OCI-LY7 (cell line): Measurements from ENCODE around the gene ELP4. TPM values are rescaled to one million over a fixed set of nuclear protein-coding genes. Genes with fewer than 3 reads are reported as not detected.

Experiments used
- BruUV-seq: library from RNA; stranded (reverse); fragments of 400-500 nt; replicated peaks from 2 replicates; lab custom pipeline; 2021; lab: Mats Ljungman, UMichigan
- CTCF ChIA-PET: fragments of 300-600 bp; sonication (Branson Sonifier 250); formaldehyde crosslinking; loops from one replicate; lab custom pipeline; 2022; ENCODE audit warnings: antibody characterized with exemption; ENCODE audit not compliant: unreplicated experiment; lab: Charles Lee
- POLR2A ChIA-PET: fragments of 300-600 bp; sonication (Branson Sonifier 250); formaldehyde crosslinking; loops from one replicate; lab custom pipeline; 2022; ENCODE audit warnings: antibody characterized with exemption; lab: Charles Lee
- DNase-seq: peaks from one replicate; pipeline ENCODE4 v3.0.0-alpha.2; 2015; ENCODE audit warnings: low spot score
- H2AFZ ChIP-seq: fragments of 200-600 bp; sonication (generic), shearing (Covaris generic); 2 replicates; pipeline ENCODE4 v1.6.1; 2014; ENCODE audit warnings: mild to moderate bottlenecking, antibody characterized with exemption, low read length, moderate library complexity
- H3K27ac ChIP-seq: fragments of 200-600 bp; sonication (generic); 2 replicates; pipeline ENCODE4 v1.5.1; 2014; ENCODE audit warnings: mixed run types, low read depth, mild to moderate bottlenecking, moderate library complexity, low read length, inconsistent platforms; ENCODE audit not compliant: poor library complexity, severe bottlenecking
- H3K36me3 ChIP-seq: fragments of 200-600 bp; sonication (generic); 2 replicates; pipeline ENCODE4 v1.6.1; 2014; ENCODE audit warnings: mild to moderate bottlenecking, antibody characterized with exemption, low read length, moderate library complexity, mixed read lengths; ENCODE audit not compliant: insufficient read depth
- H3K4me1 ChIP-seq: fragments of 200-600 bp; sonication (generic); 2 replicates; pipeline ENCODE4 v1.5.1; 2014; ENCODE audit warnings: mild to moderate bottlenecking, low read length; ENCODE audit not compliant: insufficient read depth, poor library complexity, severe bottlenecking
- H3K4me2 ChIP-seq: fragments of 200-600 bp; sonication (generic); 2 replicates; pipeline ENCODE4 v1.6.1; 2014; ENCODE audit warnings: mild to moderate bottlenecking, low read length
- H3K4me3 ChIP-seq: fragments of 200-600 bp; sonication (generic); 2 replicates; pipeline ENCODE4 v1.5.1; 2014; ENCODE audit warnings: mild to moderate bottlenecking, low read depth, low read length; ENCODE audit not compliant: poor library complexity, severe bottlenecking
- H3K79me2 ChIP-seq: fragments of 200-600 bp; sonication (generic); 2 replicates; pipeline ENCODE4 v1.6.1; 2016; ENCODE audit warnings: low read depth, mild to moderate bottlenecking, low read length, moderate library complexity, mixed read lengths; ENCODE audit not compliant: insufficient read depth
- H3K9me2 ChIP-seq: fragments of 200-600 bp; sonication (generic); 2 replicates; pipeline ENCODE4 v1.6.1; 2016; ENCODE audit warnings: mild to moderate bottlenecking, low read length, mixed read lengths; ENCODE audit not compliant: insufficient read depth
- H3K9me3 ChIP-seq: fragments of 200-600 bp; sonication (generic); 2 replicates; pipeline ENCODE4 v1.6.1; 2014; ENCODE audit warnings: mild to moderate bottlenecking, mixed run types, low read length, mixed read lengths
- H4K20me1 ChIP-seq: fragments of 200-600 bp; sonication (generic); 2 replicates; pipeline ENCODE4 v1.6.1; 2014; ENCODE audit warnings: mild to moderate bottlenecking, antibody characterized with exemption, low read length, moderate library complexity, mixed read lengths; ENCODE audit not compliant: insufficient read depth
- EZH2phosphoT487 ChIP-seq: fragments of 200-600 bp; sonication (generic); IDR thresholded peaks from 2 replicates; pipeline ENCODE4 v1.6.1; 2018; ENCODE audit warnings: low read depth, borderline replicate concordance, mild to moderate bottlenecking, mixed run types, antibody characterized with exemption, low read length, moderate library complexity, mixed read lengths
- intact Hi-C: fragments of 100-400 bp; cut with micrococcal nuclease; formaldehyde crosslinking; loops from one replicate; pipeline ENCODE4 v1.10.0; 2022; ENCODE audit not compliant: unreplicated experiment
- total RNA-seq, 2 experiments: library from RNA; depleted of rRNA in 1 of 2; stranded (reverse); fragments of >200 nt in 1 of 2; shearing (Covaris generic) in 1 of 2; gene quantifications; 2 replicates each; pipeline ENCODE4 v1.2.3, GENCODE V29; 2014 to 2022
- TF ChIP-seq, protein P1 (sequence below): fragments of 200-600 bp; sonication (generic); conservative IDR thresholded peaks from 2 replicates; pipeline ENCODE4 v1.5.1; 2014; ENCODE audit warnings: mild to moderate bottlenecking, antibody characterized with exemption, low read length, moderate library complexity, mixed read lengths

Gene ELP4
- total RNA-seq, 2 experiments from 2014 or later = 27.6 to 32.7 TPM

DNA sequence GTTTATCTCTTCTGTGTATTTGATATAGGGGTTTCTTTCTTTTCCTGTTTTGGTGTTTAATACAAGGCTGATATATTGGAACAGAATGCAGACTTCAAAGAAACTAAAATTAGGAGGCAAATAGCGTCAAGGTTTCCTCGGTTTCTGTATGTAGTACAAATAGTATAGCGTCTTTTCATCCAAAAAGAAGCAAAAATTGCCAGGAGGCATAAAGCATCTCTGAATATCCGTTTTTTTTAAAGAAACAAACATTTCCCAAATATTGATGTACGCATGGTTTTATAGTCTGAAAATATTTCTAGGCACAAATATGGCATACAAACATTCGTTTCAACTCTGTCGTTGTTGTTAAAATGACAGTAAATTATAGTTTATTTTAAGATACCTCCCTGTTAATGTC is 318.6 kb downstream of the ELP4 start:
- intact Hi-C loops = no loop called here
- CTCF ChIA-PET = no interaction called here

DNA sequence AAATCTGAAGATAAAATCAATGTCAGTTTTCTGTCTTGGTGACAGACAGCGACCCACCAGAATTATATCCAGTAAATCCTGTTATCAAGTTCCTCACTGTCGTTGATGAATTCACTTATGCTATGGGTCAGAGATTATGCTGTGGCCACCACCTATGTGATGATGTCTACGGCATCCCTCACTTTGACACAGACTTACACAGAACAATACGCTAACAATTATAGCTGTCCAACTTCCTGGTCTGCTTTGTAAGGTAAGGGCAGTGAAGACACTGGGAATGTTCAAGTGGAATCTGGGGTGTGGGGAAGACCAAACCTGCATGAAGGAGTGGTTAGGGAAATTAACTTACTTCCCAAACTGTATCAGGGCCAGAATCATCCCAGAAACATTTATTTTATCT is 320.8 kb downstream of the ELP4 start:
- Histone ChIP-seq H3K79me2 (no peaks in the 10 kb centered on the region), H3K4me1 (no peaks in the 10 kb centered on the region), H3K36me3 (no peaks in the 10 kb centered on the region), H2AFZ (no peak overlapping the region), H3K4me2 (no peak overlapping the region), H3K4me3 (no peak overlapping the region), H4K20me1 (no peaks in the 10 kb centered on the region), H3K27ac (no peak overlapping the region), H3K9me2 (no peaks in the 10 kb centered on the region), H3K9me3 (no peaks in the 10 kb centered on the region)
- no peak for DNase-seq
- TF ChIP-seq, protein P1, sequence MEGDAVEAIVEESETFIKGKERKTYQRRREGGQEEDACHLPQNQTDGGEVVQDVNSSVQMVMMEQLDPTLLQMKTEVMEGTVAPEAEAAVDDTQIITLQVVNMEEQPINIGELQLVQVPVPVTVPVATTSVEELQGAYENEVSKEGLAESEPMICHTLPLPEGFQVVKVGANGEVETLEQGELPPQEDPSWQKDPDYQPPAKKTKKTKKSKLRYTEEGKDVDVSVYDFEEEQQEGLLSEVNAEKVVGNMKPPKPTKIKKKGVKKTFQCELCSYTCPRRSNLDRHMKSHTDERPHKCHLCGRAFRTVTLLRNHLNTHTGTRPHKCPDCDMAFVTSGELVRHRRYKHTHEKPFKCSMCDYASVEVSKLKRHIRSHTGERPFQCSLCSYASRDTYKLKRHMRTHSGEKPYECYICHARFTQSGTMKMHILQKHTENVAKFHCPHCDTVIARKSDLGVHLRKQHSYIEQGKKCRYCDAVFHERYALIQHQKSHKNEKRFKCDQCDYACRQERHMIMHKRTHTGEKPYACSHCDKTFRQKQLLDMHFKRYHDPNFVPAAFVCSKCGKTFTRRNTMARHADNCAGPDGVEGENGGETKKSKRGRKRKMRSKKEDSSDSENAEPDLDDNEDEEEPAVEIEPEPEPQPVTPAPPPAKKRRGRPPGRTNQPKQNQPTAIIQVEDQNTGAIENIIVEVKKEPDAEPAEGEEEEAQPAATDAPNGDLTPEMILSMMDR = no peak
- TF ChIP-seq EZH2phosphoT487 = no peak
- CTCF ChIA-PET = no interaction called here
- intact Hi-C loops = no loop called here
- POLR2A ChIA-PET = no interaction called here
- BruUV-seq = no TSS peak

More for the DNA sequence above, 318.6 kb downstream of the ELP4 start:
- H3K4me3 ChIP-seq = no peak overlapping the region
- H3K79me2 ChIP-seq = no peaks in the 10 kb centered on the region
- no peaks in the 10 kb centered on the region for H3K36me3 ChIP-seq
- no peak for TF ChIP-seq EZH2phosphoT487
- no peaks in the 10 kb centered on the region for H4K20me1 ChIP-seq
- H2AFZ ChIP-seq = no peak overlapping the region
- no peak overlapping the region for H3K27ac ChIP-seq
- H3K4me2 ChIP-seq = no peak overlapping the region
- H3K9me3 ChIP-seq = no peaks in the 10 kb centered on the region
- H3K9me2 ChIP-seq = no peaks in the 10 kb centered on the region
- DNase-seq = no peak
- POLR2A ChIA-PET = no interaction called here
- BruUV-seq = no TSS peak
- H3K4me1 ChIP-seq = no peaks in the 10 kb centered on the region

DNA sequence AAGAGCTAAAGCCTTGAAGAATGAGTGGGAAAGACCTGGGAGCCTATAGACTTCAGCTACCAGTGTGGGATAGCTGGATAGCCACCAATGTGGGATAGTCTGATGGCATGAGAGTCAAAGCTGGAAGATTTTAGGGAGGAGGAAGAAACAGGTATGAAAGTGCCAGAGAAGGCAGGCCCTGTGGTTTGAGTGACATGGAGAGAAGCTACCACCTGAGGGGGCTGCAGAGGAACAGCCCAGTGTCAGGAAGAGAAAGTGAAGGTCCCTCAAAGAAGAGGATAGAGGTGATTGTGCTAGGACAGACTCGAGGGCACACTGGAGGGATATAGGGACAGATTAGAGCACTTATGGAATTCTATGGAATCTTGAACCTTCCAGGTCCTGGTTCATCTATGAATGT is 324.7 kb downstream of the ELP4 start:
- Histone ChIP-seq H2AFZ (no peak overlapping the region), H4K20me1 (no peaks in the 10 kb centered on the region), H3K4me1 (no peaks in the 10 kb centered on the region), H3K27ac (no peak overlapping the region), H3K36me3 (no peaks in the 10 kb centered on the region), H3K9me3 (no peaks in the 10 kb centered on the region), H3K4me2 (no peak overlapping the region), H3K4me3 (no peak overlapping the region), H3K79me2 (no peaks in the 10 kb centered on the region), H3K9me2 (no peaks in the 10 kb centered on the region)
- intact Hi-C loops = no loop called here
- ChIA-PET CTCF (no interaction called here), POLR2A (interaction anchor here (0.6 kb wide), 1 partner anchor 862 kb away, joined by 3 read pairs; no protein-coding TSS in a partner anchor)
- DNase-seq = no peak
- TF ChIP-seq, protein P1 = no peak
- TF ChIP-seq EZH2phosphoT487 = no peak
- no TSS peak for BruUV-seq

Other genes with a start within 250 kb of the ELP4 start
- gene DCDC1, start 140.0 kb upstream of the ELP4 start, total RNA-seq (2014; rRNA removed; shearing (Covaris generic)) = 0.13 TPM in 1 of 2 replicates, not detected in the other
- gene DCDC1, start 140.0 kb upstream of the ELP4 start, total RNA-seq (2022) = not detected in 2 replicates
- 11.6 and 12.8 TPM in 2 replicates for gene DNAJC24, start 139.9 kb upstream of the ELP4 start, total RNA-seq (2014; rRNA removed; shearing (Covaris generic))
- gene DNAJC24, start 139.9 kb upstream of the ELP4 start, total RNA-seq (2022) = 16.2 and 16.3 TPM in 2 replicates
- 15.8 and 27.9 TPM in 2 replicates for gene IMMP1L, start 145 bp upstream of the ELP4 start, total RNA-seq (2014; rRNA removed; shearing (Covaris generic))
- gene IMMP1L, start 145 bp upstream of the ELP4 start, total RNA-seq (2022) = 28.9 and 37.3 TPM in 2 replicates